Common myeloid progenitor, CD34-positive (primary cell): Measurements from ENCODE around the gene SLAMF9.

ENCODE experiments used
- CTCF ChIA-PET: fragments of 350-600 bp; sonication (Branson Sonifier 250); formaldehyde crosslinking; loops from one replicate; lab custom pipeline; 2021; ENCODE audit warnings: antibody characterized with exemption; lab: Charles Lee
- POLR2A ChIA-PET: fragments of 350-600 bp; sonication (Branson Sonifier 250); formaldehyde crosslinking; loops from one replicate; lab custom pipeline; 2021; ENCODE audit warnings: antibody characterized with exemption; lab: Charles Lee
- DNase-seq, 3 donors: peaks; one replicate each; pipeline versions ENCODE4 v3.0.0 to v3.0.0-alpha.2; 2013
- H3K27ac ChIP-seq, 2 experiments: 1 replicate in 1 of 2; 2 replicates in 1 of 2; pipeline ENCODE4 v1.7.0; 2013; ENCODE audit warnings: inconsistent platforms in 2 of 2, low read length in 2 of 2, mild to moderate bottlenecking in 2 of 2, low read depth in 1 of 2, moderate library complexity in 1 of 2; ENCODE audit not compliant: severe bottlenecking in 2 of 2, insufficient read depth in 1 of 2, poor library complexity in 1 of 2
- H3K27me3 ChIP-seq, 5 experiments: replicated peaks in 2 of 5; 1 replicate in 3 of 5; 2 replicates in 2 of 5; pipeline versions ENCODE4 v1.6.1 to v1.7.0; 2013; ENCODE audit warnings: low read length in 4 of 5, mild to moderate bottlenecking in 2 of 5, moderate library complexity in 2 of 5, inconsistent platforms in 1 of 5; ENCODE audit not compliant: insufficient read depth in 5 of 5, control insufficient read depth in 4 of 5
- H3K36me3 ChIP-seq, 4 experiments: 1 replicate in 2 of 4; 2 replicates in 2 of 4; pipeline versions ENCODE4 v1.6.1 to v1.7.0; 2013; ENCODE audit warnings: low read length in 3 of 4, control low read depth in 1 of 4, mild to moderate bottlenecking in 1 of 4; ENCODE audit not compliant: control insufficient read depth in 4 of 4, insufficient read depth in 4 of 4
- H3K4me1 ChIP-seq, 4 experiments: 1 replicate in 3 of 4; 2 replicates in 1 of 4; pipeline versions ENCODE4 v1.6.1 to v1.7.1; 2013; ENCODE audit warnings: low read length in 3 of 4, mild to moderate bottlenecking in 3 of 4, control low read depth in 1 of 4, inconsistent platforms in 1 of 4, moderate library complexity in 1 of 4; ENCODE audit not compliant: control insufficient read depth in 4 of 4, insufficient read depth in 4 of 4; ENCODE audit errors: control extremely low read depth in 1 of 4
- H3K4me3 ChIP-seq, 7 experiments: 1 replicate in 4 of 7; 2 replicates in 3 of 7; pipeline versions ENCODE4 v1.5.1 to v1.7.0; 2013; ENCODE audit warnings: mild to moderate bottlenecking in 7 of 7, low read length in 6 of 7, moderate library complexity in 6 of 7, inconsistent platforms in 2 of 7, low read depth in 2 of 7, control low read depth in 1 of 7; ENCODE audit not compliant: insufficient read depth in 4 of 7, control insufficient read depth in 1 of 7; ENCODE audit errors: extremely low read depth in 1 of 7
- H3K9me3 ChIP-seq, 5 experiments: 1 replicate in 4 of 5; 2 replicates in 1 of 5; pipeline versions ENCODE4 v1.6.1 to v1.7.1; 2013; ENCODE audit warnings: low read length in 4 of 5, mild to moderate bottlenecking in 2 of 5, inconsistent platforms in 1 of 5, low read depth in 1 of 5, moderate library complexity in 1 of 5; ENCODE audit not compliant: control insufficient read depth in 4 of 5, insufficient read depth in 2 of 5; ENCODE audit errors: control extremely low read depth in 1 of 5
- WGBS: methylation state at CpG from one replicate; pipeline ENCODE4 v1.1.5; 2013; ENCODE audit not compliant: insufficient coverage; 5-methylcytosine and 5-hydroxymethylcytosine counted together

SLAMF9 gene

GRCh38 chr1:159986093-159986492 lies 32.1 kb upstream of the SLAMF9 start:
- DNase-seq: no peak
- ChIA-PET CTCF (no interaction called here), POLR2A (no interaction called here)
- no peak overlapping the region for H3K27ac ChIP-seq
- peaks cover 0 to under 1% (median under 1%) of the 10 kb centered on the region in 4 experiments for H3K4me1 ChIP-seq
- no peaks in the 10 kb centered on the region for H3K9me3 ChIP-seq
- peaks cover 0 to 2% (median 0%) of the 10 kb centered on the region in 5 experiments for H3K27me3 ChIP-seq
- no peak overlapping the region for H3K4me3 ChIP-seq
- no peaks in the 10 kb centered on the region for H3K36me3 ChIP-seq
- 100% methylated on average over 1 of the region's 2 CpGs for WGBS

- no peak overlapping the region for H3K4me3 ChIP-seq
- WGBS: 98% methylated on average over 4 of the region's 6 CpGs
- H3K27me3 ChIP-seq: peaks cover 0 to 2% (median 0%) of the 10 kb centered on the region in 5 experiments
- no peak overlapping the region for H3K27ac ChIP-seq
- DNase-seq: no peak
- no peaks in the 10 kb centered on the region for H3K36me3 ChIP-seq
- no peaks in the 10 kb centered on the region for H3K9me3 ChIP-seq
- ChIA-PET CTCF (interaction anchor here (1.2 kb wide), 1 partner anchor 14 kb away, joined by 3 read pairs; no protein-coding TSS in a partner anchor), POLR2A (no interaction called here)
- H3K4me1 ChIP-seq: no peaks in the 10 kb centered on the region
These were observed 31.4 kb upstream of the SLAMF9 start for GRCh38 chr1:159985473-159985872.

- H3K4me3 ChIP-seq: no peak overlapping the region
- CTCF ChIA-PET: interaction anchor here (1.3 to 1.4 kb wide), 2 partner anchors 29 to 45 kb away, joined by 3 to 5 read pairs; no protein-coding TSS in a partner anchor
- WGBS: 93% methylated on average over 5 of the region's 5 CpGs
- H3K9me3 ChIP-seq: no peaks in the 10 kb centered on the region
- H3K4me1 ChIP-seq: no peaks in the 10 kb centered on the region
- H3K36me3 ChIP-seq: no peaks in the 10 kb centered on the region
- no peak for DNase-seq
- POLR2A ChIA-PET: no interaction called here
- peaks cover 0 to 3% (median 0%) of the 10 kb centered on the region in 5 experiments for H3K27me3 ChIP-seq
- H3K27ac ChIP-seq: no peak overlapping the region
These were observed 29.6 kb upstream of the SLAMF9 start for GRCh38 chr1:159983681-159984080.

GRCh38 chr1:159982280-159982679 lies 28.2 kb upstream of the SLAMF9 start:
- CTCF ChIA-PET: no interaction called here
- no peak for DNase-seq
- Histone ChIP-seq H3K4me3 (no peak overlapping the region), H3K9me3 (no peaks in the 10 kb centered on the region), H3K36me3 (no peaks in the 10 kb centered on the region), H3K4me1 (no peaks in the 10 kb centered on the region), H3K27me3 (peaks cover 0 to 11% (median 5%) of the 10 kb centered on the region in 5 experiments), H3K27ac (no peak overlapping the region)
- 93% methylated on average over 4 of the region's 6 CpGs for WGBS
- POLR2A ChIA-PET: no interaction called here

- Histone ChIP-seq H3K27ac (no peak overlapping the region), H3K36me3 (no peaks in the 10 kb centered on the region), H3K4me3 (no peak overlapping the region), H3K9me3 (no peaks in the 10 kb centered on the region), H3K4me1 (no peaks in the 10 kb centered on the region), H3K27me3 (peaks cover 0 to 16% (median 5%) of the 10 kb centered on the region in 5 experiments)
- CTCF ChIA-PET: interaction anchor here (0.8 kb wide), 1 partner anchor 13 kb away, joined by 3 read pairs; no protein-coding TSS in a partner anchor
- no peak for DNase-seq
- 99% methylated on average over 6 of the region's 6 CpGs for WGBS
- POLR2A ChIA-PET: no interaction called here
These were observed 27.5 kb upstream of the SLAMF9 start for GRCh38 chr1:159981351-159982055.

GRCh38 chr1:159980786-159981185 lies 26.7 kb upstream of the SLAMF9 start:
- no peak for DNase-seq
- peaks cover 0 to 16% (median 5%) of the 10 kb centered on the region in 5 experiments for H3K27me3 ChIP-seq
- no peaks in the 10 kb centered on the region for H3K9me3 ChIP-seq

GRCh38 chr1:159980076-159980475 lies 26.0 kb upstream of the SLAMF9 start:
- DNase-seq: no peak
- Histone ChIP-seq H3K27ac (no peak overlapping the region), H3K4me1 (no peaks in the 10 kb centered on the region), H3K9me3 (no peaks in the 10 kb centered on the region), H3K4me3 (no peak overlapping the region), H3K36me3 (no peaks in the 10 kb centered on the region), H3K27me3 (peaks cover 0 to 19% (median 5%) of the 10 kb centered on the region in 5 experiments)
- POLR2A ChIA-PET: no interaction called here
- CTCF ChIA-PET: no interaction called here
- WGBS: 69% methylated on average over 5 of the region's 6 CpGs

More at GRCh38 chr1:159980786-159981185, 26.7 kb upstream of the SLAMF9 start:
- WGBS: 87% methylated on average over 6 of the region's 7 CpGs
- H3K36me3 ChIP-seq: no peaks in the 10 kb centered on the region
- ChIA-PET CTCF (interaction anchor here (0.8 kb wide), 1 partner anchor 12 kb away, joined by 3 read pairs; no protein-coding TSS in a partner anchor), POLR2A (no interaction called here)
- H3K4me1 ChIP-seq: no peaks in the 10 kb centered on the region
- no peak overlapping the region for H3K27ac ChIP-seq
- H3K4me3 ChIP-seq: no peak overlapping the region
